ENCODE results near the gene SLC4A8. TPM values are rescaled to one million over a fixed set of nuclear protein-coding genes. Genes with fewer than 3 reads are reported as not detected.

SLC4A8 gene
- total RNA-seq, 2 donors from 2014 or later: 0.28 to 1.1 TPM

DNA sequence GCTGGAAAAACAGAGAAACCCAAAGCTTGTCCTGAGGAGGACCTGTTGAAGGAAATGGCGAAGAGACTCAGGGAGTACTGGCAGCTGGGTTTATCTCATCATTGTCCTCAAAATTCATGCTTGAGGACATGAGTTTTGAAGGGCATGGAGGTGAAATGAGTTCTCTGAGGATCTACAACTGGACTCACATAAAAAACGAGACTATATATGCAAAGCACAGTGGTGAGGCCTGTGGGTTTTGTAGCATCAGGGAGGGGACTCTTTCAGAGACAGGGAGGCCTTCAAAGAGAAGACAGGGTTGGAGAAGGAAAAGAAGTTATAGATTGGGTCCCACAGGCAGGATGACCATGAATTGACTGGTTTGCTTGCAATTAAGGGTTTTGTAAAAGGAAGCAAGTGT lies 95.1 kb downstream of the SLC4A8 start:
- Histone ChIP-seq H3K27ac (no peak overlapping the region), H3K36me3 (no peaks in the 10 kb centered on the region), H3K4me1 (peaks cover 0 to 4% of the 10 kb centered on the region in 2 donors), H3K9me3 (no peaks in the 10 kb centered on the region), H3K4me3 (no peak overlapping the region), H3K27me3 (no peaks in the 10 kb centered on the region)
- TF ChIP-seq, protein P1, sequence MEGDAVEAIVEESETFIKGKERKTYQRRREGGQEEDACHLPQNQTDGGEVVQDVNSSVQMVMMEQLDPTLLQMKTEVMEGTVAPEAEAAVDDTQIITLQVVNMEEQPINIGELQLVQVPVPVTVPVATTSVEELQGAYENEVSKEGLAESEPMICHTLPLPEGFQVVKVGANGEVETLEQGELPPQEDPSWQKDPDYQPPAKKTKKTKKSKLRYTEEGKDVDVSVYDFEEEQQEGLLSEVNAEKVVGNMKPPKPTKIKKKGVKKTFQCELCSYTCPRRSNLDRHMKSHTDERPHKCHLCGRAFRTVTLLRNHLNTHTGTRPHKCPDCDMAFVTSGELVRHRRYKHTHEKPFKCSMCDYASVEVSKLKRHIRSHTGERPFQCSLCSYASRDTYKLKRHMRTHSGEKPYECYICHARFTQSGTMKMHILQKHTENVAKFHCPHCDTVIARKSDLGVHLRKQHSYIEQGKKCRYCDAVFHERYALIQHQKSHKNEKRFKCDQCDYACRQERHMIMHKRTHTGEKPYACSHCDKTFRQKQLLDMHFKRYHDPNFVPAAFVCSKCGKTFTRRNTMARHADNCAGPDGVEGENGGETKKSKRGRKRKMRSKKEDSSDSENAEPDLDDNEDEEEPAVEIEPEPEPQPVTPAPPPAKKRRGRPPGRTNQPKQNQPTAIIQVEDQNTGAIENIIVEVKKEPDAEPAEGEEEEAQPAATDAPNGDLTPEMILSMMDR (IDR thresholded peaks at IDR 0.05): no peak
- DNase-seq (ENCODE audit: low spot score): no peak

DNA sequence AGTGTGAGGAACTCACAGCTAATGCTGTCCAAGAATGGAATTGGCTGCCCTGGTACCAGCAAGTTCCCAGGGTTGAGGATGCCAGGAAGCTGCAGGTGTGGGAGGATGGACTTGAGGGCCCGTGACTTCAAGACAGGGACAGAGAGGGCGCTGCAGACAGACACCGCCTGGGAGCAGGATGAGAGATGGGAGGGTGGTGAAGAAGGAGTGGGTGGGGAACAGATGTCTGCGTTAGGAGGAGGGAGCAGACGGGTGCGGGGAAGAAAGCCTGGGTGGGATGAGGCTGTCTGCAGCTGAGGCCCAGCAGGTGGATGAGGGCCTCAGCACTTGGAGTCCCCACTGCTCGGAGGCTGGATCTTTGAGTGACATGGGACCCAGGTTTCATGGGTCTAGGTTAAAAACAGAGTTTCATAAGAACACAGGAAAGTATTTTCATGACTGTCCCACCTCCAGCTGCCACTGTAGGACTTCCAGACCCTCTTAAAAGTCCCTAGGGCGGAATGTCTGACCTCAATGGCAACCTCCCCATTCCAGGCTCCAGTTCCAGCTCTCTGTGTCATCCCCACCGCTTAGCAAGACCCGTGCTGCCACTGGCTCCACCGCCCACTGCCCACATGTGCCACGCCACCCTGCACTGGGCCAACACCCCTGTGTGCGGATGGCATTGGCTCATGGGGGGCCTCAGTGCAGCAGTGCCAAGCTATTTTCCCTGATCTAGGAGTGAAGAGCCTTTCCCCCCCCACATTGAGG lies 96.1 kb downstream of the SLC4A8 start:
- Histone ChIP-seq H3K9me3 (no peaks in the 10 kb centered on the region), H3K27me3 (no peaks in the 10 kb centered on the region), H3K4me1 (peaks cover 0 to 4% of the 10 kb centered on the region in 2 donors), H3K4me3 (no peak overlapping the region), H3K36me3 (no peaks in the 10 kb centered on the region), H3K27ac (no peak overlapping the region)
- no peak for DNase-seq (ENCODE audit: low spot score)
- TF ChIP-seq, protein P1 (IDR thresholded peaks at IDR 0.05): no peak

DNA sequence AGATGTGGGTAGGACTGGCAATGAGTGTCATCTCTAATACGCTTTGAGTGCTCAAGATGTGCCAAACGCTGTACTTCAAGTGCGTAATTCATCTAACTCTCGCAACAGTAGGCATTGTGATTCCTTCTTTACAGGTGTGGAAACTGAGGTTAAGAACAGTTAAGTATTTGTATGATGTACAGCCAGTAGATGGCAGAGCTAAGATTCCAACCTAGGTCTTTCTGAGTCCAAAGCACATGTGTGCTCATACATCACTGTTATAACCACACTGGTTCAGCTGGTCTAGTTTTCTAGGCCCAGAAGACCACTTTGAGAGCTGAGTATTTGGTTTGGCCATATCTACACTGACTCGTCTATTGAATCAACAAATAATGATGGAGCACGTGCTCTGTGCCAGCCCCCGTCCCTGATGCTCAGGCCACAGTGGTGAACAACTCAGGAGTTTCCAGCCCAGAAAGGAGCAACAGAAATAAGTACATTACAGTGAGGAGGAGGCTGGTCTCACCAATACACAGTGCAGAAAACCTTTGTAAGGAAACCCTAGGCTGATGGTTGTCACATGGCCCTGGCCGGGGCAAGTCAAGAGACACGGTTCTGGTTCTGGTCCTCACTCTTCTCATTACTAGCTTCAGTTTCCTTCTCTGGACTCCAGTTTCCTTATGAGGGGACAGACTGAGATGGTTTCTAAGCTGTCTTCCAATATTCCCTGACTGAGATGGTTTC lies 97.1 kb downstream of the SLC4A8 start:
- TF ChIP-seq, protein P1 (IDR thresholded peaks at IDR 0.05): no peak
- Histone ChIP-seq H3K27me3 (no peaks in the 10 kb centered on the region), H3K9me3 (no peaks in the 10 kb centered on the region), H3K36me3 (no peaks in the 10 kb centered on the region), H3K27ac (no peak overlapping the region), H3K4me3 (no peak overlapping the region), H3K4me1 (peaks cover 0 to 4% of the 10 kb centered on the region in 2 donors)
- no peak for DNase-seq (ENCODE audit: low spot score)

DNA sequence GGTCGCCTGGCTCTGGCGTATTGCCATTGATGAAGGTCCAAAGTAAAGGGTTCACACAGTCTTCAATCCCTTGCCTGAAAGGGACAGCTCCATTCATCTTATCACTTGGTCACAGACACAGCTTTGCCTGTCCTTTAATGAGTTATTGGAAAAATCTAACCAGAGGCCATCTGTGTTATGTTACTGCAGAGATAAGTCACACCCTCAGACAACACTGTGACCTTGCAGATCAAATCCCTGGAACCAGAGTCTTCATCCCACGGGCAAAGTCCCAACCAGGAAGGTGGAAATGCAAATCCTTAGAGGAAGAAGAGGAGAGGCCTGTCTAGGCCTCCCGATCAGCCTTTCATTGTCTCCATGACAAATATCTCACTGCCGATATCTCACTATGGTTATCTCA lies 98.1 kb downstream of the SLC4A8 start:
- Histone ChIP-seq H3K27me3 (no peaks in the 10 kb centered on the region), H3K4me1 (peaks cover 0 to 4% of the 10 kb centered on the region in 2 donors), H3K36me3 (no peaks in the 10 kb centered on the region), H3K4me3 (no peak overlapping the region), H3K9me3 (no peaks in the 10 kb centered on the region), H3K27ac (no peak overlapping the region)
- DNase-seq (ENCODE audit: low spot score): no peak
- TF ChIP-seq, protein P1 (IDR thresholded peaks at IDR 0.05): no peak

DNA sequence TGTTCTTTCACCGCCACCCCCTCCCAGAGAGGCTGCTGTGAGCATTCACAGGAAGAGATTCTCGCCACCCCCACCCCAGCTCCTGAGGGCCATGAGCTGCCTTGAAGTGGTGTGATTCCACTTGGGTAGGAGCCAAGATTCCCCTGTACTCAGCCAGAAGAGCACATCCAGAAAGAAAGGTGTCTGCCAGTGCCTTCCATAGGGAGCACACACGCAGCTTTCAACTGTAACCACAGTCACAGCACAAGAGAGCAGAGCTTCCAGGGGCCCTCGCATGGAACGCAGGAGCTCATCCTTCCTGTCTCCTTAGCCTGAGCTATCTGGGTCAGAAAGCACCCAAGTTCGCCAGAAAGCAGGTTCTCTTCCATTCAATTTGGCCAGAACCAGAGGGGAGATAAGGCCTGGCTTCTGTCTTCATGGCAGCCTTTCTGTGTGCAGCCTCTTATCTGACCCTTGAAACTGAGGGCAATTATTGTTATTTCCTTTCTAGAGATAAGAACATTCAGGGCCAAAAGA lies 99.8 kb downstream of the SLC4A8 start:
- TF ChIP-seq, protein P1 (IDR thresholded peaks at IDR 0.05): no peak

More for the DNA sequence above, 99.8 kb downstream of the SLC4A8 start:
- H3K27me3 ChIP-seq: no peaks in the 10 kb centered on the region
- no peak overlapping the region for H3K4me3 ChIP-seq
- no peaks in the 10 kb centered on the region for H3K36me3 ChIP-seq
- H3K9me3 ChIP-seq: no peaks in the 10 kb centered on the region
- no peak overlapping the region for H3K27ac ChIP-seq
- H3K4me1 ChIP-seq: peaks cover 0 to 4% of the 10 kb centered on the region in 2 donors
- DNase-seq (ENCODE audit: low spot score): no peak

All from right atrium auricular region (tissue), 2 donors.